Spleen (tissue), 11 donors: Measurements from ENCODE around the gene QPCTL. TPM values are rescaled to one million over a fixed set of nuclear protein-coding genes. Genes with fewer than 3 reads are reported as not detected.

Experiments used
- DNase-seq: peaks from one replicate; pipeline ENCODE4 v3.0.0-alpha.2; 2020
- H3K27ac ChIP-seq, 8 donors: fragments of 200-600 bp; sonication (generic) in 7 of 8; 1 replicate in 4 of 8; 2 replicates in 4 of 8; pipeline versions ENCODE4 v1.5.0 to v1.8.0; 2016 to 2021; ENCODE audit warnings: inconsistent platforms in 4 of 8, mild to moderate bottlenecking in 4 of 8, moderate library complexity in 1 of 8
- H3K27me3 ChIP-seq, 7 donors: fragments of 200-600 bp; sonication (generic) in 6 of 7; replicated peaks in 1 of 7; 1 replicate in 4 of 7; 2 replicates in 3 of 7; pipeline versions ENCODE4 v1.5.0 to v1.8.0; 2016 to 2021; ENCODE audit warnings: inconsistent platforms in 3 of 7, mild to moderate bottlenecking in 1 of 7
- H3K36me3 ChIP-seq, 6 donors: fragments of 200-600 bp; sonication (generic) in 5 of 6; 1 replicate in 4 of 6; 2 replicates in 2 of 6; pipeline versions ENCODE4 v1.5.0 to v1.8.0; 2016 to 2021; ENCODE audit warnings: inconsistent platforms in 2 of 6
- H3K4me1 ChIP-seq, 6 donors: fragments of 200-600 bp; sonication (generic) in 5 of 6; 1 replicate in 3 of 6; 2 replicates in 3 of 6; pipeline versions ENCODE4 v1.5.0 to v1.8.0; 2016 to 2021; ENCODE audit warnings: inconsistent platforms in 3 of 6
- H3K4me3 ChIP-seq, 8 donors: fragments of 200-600 bp; sonication (generic) in 7 of 8; 1 replicate in 4 of 8; 2 replicates in 4 of 8; pipeline versions ENCODE4 v1.5.0 to v1.8.0; 2016 to 2021; ENCODE audit warnings: inconsistent platforms in 4 of 8, mild to moderate bottlenecking in 4 of 8, moderate library complexity in 2 of 8
- H3K9me3 ChIP-seq, 8 donors: fragments of 200-600 bp; sonication (generic) in 7 of 8; 1 replicate in 4 of 8; 2 replicates in 4 of 8; pipeline versions ENCODE4 v1.5.0 to v1.8.0; 2016 to 2021; ENCODE audit warnings: inconsistent platforms in 4 of 8
- POLR2A ChIP-seq, 3 donors: fragments of 450-650 bp; IDR thresholded peaks; one replicate each; pipeline ENCODE4 v1.5.1; 2017; ENCODE audit warnings: antibody characterized with exemption in 3 of 3, mild to moderate bottlenecking in 1 of 3
- POLR2AphosphoS5 ChIP-seq, 3 donors: sonication (generic); formaldehyde crosslinking; IDR thresholded peaks; one replicate each; pipeline ENCODE4 v1.5.1; 2017; ENCODE audit warnings: antibody characterized with exemption in 3 of 3
- WGBS, 5 donors: extraction: QIAGEN DNeasy Blood & Tissue Kit in 3 of 5; methylation state at CpG; one replicate each; pipeline versions ENCODE4 v1.1.5 to v1.1.7; 2013 to 2018; 5-methylcytosine and 5-hydroxymethylcytosine counted together
- intact Hi-C: fragments of 100-400 bp; cut with DNase I; formaldehyde crosslinking; loops from one replicate; pipeline ENCODE4 v1.15.0; 2023; ENCODE audit warnings: low total_unique reads
- microRNA-seq, 3 donors: library from miRNA; unstranded; fragments of <30 nt; microRNA quantifications; one replicate each; pipeline versions ENCODE4 to v1.1.0, GENCODE V29; 2019 to 2020
- polyA plus RNA-seq, 3 donors: library from polyadenylated mRNA; stranded (reverse); fragments of 200-250 nt; gene quantifications; one replicate each; pipeline ENCODE4 v1.2.1, GENCODE V29; 2013
- small RNA-seq, 4 donors: library from RNA; depleted of rRNA; stranded (forward); fragments of <200 nt; gene quantifications; one replicate each; pipeline ENCODE3, GENCODE V24; 2016
- total RNA-seq, 7 donors: library from RNA; depleted of rRNA in 3 of 7; stranded (reverse); fragments of >200 nt in 3 of 7; fragmentation: NEBNext Ultra II Directional in 4 of 7; extraction: Animal tissue kit (Norgen Biotek cat#: 25700) in 4 of 7; gene quantifications; one replicate each; pipeline versions ENCODE4 v1.1.0 to v1.2.1, GENCODE V29; 2016 to 2021
- TF ChIP-seq, protein P1 (sequence below), 11 experiments: fragments of 200-600 bp in 7 of 11; fragments of 450-650 bp in 4 of 11; sonication (generic) in 4 of 11; IDR thresholded peaks in 8 of 11; conservative IDR thresholded peaks in 3 of 11; 1 replicate in 7 of 11; 2 replicates in 4 of 11; pipeline versions ENCODE4 v1.4.0 to v1.8.0; 2016 to 2021; ENCODE audit warnings: antibody characterized with exemption in 11 of 11, inconsistent platforms in 4 of 11, mild to moderate bottlenecking in 1 of 11
- donor health status: healthy with polysubstance abuse.
- donor health status: DM: no; HTN: no; CAD: no; lungs with moderate emphysema.
- donor health status: DM: no; HTN: no; CAD: no.
- donor health status: Bipolar disorder and iron deficiency.
- donor health status: healthy.
- donor health status: DM: no; HTN: no; CAD: no.
- donor health status: DM: yes; HTN: yes; CAD: no.

Gene QPCTL
- total and polyA plus RNA-seq, 10 donors = 5.0 to 10.7 (median 9.3) TPM

DNA sequence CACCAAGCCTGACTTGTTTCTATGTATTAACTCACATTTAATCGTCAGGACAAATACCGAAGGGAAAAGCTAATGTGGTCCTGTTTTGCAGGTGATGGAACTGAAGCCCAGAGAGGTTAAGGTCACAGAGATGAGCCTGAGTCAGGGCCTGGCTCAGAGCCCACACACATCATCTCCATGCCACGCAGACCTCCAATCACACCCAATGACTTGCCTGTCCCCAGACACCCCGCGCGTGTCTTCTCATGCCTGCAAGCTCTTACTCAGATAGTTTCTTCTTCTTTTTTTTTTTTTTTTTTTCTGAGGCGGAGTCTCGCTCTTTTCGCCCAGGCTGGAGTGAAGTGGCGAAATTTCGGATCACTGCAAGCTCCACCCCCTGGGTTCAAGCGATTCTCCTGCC, 60.2 kb downstream of the QPCTL start:
- intact Hi-C loops = no loop called here

DNA sequence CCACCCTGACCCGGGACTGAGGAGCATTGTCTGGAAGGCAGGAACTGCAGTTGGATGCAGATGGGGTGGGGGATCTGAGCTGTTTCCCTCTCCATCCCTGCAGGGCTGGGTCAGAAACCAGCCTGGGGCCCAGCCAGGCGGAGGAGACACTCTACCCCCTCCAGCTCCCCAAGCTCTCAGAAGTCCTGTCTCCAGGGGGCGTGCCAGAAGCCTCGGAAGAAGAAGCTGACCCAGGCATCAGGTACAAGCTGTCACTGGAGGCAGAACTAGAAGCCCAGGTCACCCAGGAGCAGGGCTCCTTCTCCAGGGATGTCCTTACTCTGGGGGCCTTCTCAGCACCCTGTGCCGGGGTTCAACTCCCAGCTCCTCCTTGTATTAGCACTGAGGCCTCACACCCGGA, 61.1 kb downstream of the QPCTL start:
- H3K4me1 ChIP-seq = no peaks in the 10 kb centered on the region
- H3K27ac ChIP-seq = no peak overlapping the region
- peaks cover 0 to 5% (median 0%) of the 10 kb centered on the region in 7 donors for H3K27me3 ChIP-seq
- H3K4me3 ChIP-seq = no peak overlapping the region
- DNase-seq = no peak
- WGBS, 5 donors = 65 to 89% (median 72%) methylated on average over 4 to 6 of the region's 6 CpGs
- no peaks in the 10 kb centered on the region for H3K9me3 ChIP-seq
- H3K36me3 ChIP-seq = no peaks in the 10 kb centered on the region
- intact Hi-C loops = no loop called here
- TF ChIP-seq POLR2AphosphoS5 (IDR thresholded peaks at IDR 0.05) (no peak), POLR2A (IDR thresholded peaks at IDR 0.05) (no peak)
- TF ChIP-seq, protein P1, sequence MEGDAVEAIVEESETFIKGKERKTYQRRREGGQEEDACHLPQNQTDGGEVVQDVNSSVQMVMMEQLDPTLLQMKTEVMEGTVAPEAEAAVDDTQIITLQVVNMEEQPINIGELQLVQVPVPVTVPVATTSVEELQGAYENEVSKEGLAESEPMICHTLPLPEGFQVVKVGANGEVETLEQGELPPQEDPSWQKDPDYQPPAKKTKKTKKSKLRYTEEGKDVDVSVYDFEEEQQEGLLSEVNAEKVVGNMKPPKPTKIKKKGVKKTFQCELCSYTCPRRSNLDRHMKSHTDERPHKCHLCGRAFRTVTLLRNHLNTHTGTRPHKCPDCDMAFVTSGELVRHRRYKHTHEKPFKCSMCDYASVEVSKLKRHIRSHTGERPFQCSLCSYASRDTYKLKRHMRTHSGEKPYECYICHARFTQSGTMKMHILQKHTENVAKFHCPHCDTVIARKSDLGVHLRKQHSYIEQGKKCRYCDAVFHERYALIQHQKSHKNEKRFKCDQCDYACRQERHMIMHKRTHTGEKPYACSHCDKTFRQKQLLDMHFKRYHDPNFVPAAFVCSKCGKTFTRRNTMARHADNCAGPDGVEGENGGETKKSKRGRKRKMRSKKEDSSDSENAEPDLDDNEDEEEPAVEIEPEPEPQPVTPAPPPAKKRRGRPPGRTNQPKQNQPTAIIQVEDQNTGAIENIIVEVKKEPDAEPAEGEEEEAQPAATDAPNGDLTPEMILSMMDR (IDR thresholded peaks at IDR 0.05 in 8 of 11, conservative IDR thresholded peaks at IDR 0.05 in 3 of 11) = no peak

More for the DNA sequence above, 60.2 kb downstream of the QPCTL start:
- no peak for DNase-seq
- no peak overlapping the region for H3K4me3 ChIP-seq
- H3K4me1 ChIP-seq = no peaks in the 10 kb centered on the region
- no peaks in the 10 kb centered on the region for H3K9me3 ChIP-seq
- TF ChIP-seq POLR2A (IDR thresholded peaks at IDR 0.05) (no peak), POLR2AphosphoS5 (IDR thresholded peaks at IDR 0.05) (no peak)
- TF ChIP-seq, protein P1 (IDR thresholded peaks at IDR 0.05 in 8 of 11, conservative IDR thresholded peaks at IDR 0.05 in 3 of 11) = no peak
- H3K27ac ChIP-seq = no peak overlapping the region
- WGBS, 5 donors = 90 to 99% (median 93%) methylated on average over 11 to 12 of the region's 12 CpGs
- peaks cover 0 to 5% (median 0%) of the 10 kb centered on the region in 7 donors for H3K27me3 ChIP-seq
- H3K36me3 ChIP-seq = no peaks in the 10 kb centered on the region

Small RNA genes within 50 kb of the gene (microRNA-seq; reads per million reads assigned to microRNA genes)
- 0 reads per million in 3 donors for gene MIR642A
- 0 reads per million in 3 donors for gene MIR642B

Small RNA genes within 50 kb of the gene (small RNA-seq; reads per million reads assigned to genes)
- gene MIR642A = 0.21 to 0.49 (median 0.40) reads per million in 4 donors
- 0.08 to 0.27 (median 0.16) reads per million in 4 donors for gene RN7SL836P

Other genes with a start within 250 kb of the QPCTL start
- gene FOSB, start 224.7 kb upstream of the QPCTL start, total RNA-seq = 10 to 100 TPM in 2 of 7 donors, 1 to 10 TPM in 4, under 1 TPM in 1; 0.92 to 41.7 (median 1.6) TPM
- gene FOSB, start 224.7 kb upstream of the QPCTL start, polyA plus RNA-seq = 1 to 10 TPM in 2 of 3 donors, under 1 TPM in 1; 0.42 to 2.2 (median 1.3) TPM
- 10 to 100 TPM in 6 of 7 donors, 1 to 10 TPM in 1; 9.2 to 22.6 (median 15.1) TPM for gene RTN2, start 195.6 kb upstream of the QPCTL start, total RNA-seq
- 1 to 10 TPM; 4.9 to 7.9 (median 7.6) TPM for gene RTN2, start 195.6 kb upstream of the QPCTL start, polyA plus RNA-seq
- 10 to 100 TPM in 2 of 7 donors, 1 to 10 TPM in 5; 6.3 to 21.4 (median 9.6) TPM for gene PPM1N, start 194.2 kb upstream of the QPCTL start, total RNA-seq
- 10 to 100 TPM in 2 of 3 donors, 1 to 10 TPM in 1; 9.5 to 13.4 (median 10.7) TPM for gene PPM1N, start 194.2 kb upstream of the QPCTL start, polyA plus RNA-seq
- 100 to 1,000 TPM; 146 to 386 (median 221) TPM for gene VASP, start 185.2 kb upstream of the QPCTL start, total RNA-seq
- gene VASP, start 185.2 kb upstream of the QPCTL start, polyA plus RNA-seq = 100 to 1,000 TPM; 154 to 210 (median 161) TPM
- 10 to 100 TPM; 13.6 to 18.4 (median 16.7) TPM for gene OPA3, start 107.9 kb upstream of the QPCTL start, total RNA-seq
- gene OPA3, start 107.9 kb upstream of the QPCTL start, polyA plus RNA-seq = 1 to 10 TPM; 2.8 to 7.7 (median 3.0) TPM
- 1 to 10 TPM; 2.6 to 5.6 (median 4.2) TPM for gene GPR4, start 90.5 kb upstream of the QPCTL start, total RNA-seq
- 1 to 10 TPM in 2 of 3 donors, under 1 TPM in 1; 0.33 to 2.1 (median 1.2) TPM for gene GPR4, start 90.5 kb upstream of the QPCTL start, polyA plus RNA-seq
- 10 to 100 TPM; 30.8 to 60.6 (median 50.6) TPM for gene EML2, start 53.3 kb upstream of the QPCTL start, total RNA-seq
- 10 to 100 TPM; 27.1 to 39.9 (median 34.8) TPM for gene EML2, start 53.3 kb upstream of the QPCTL start, polyA plus RNA-seq
- gene GIPR, start 24.4 kb upstream of the QPCTL start, total RNA-seq = 1 to 10 TPM; 1.7 to 7.5 (median 3.7) TPM
- gene GIPR, start 24.4 kb upstream of the QPCTL start, polyA plus RNA-seq = 1 to 10 TPM in 1 of 3 donors, under 1 TPM in 2; 0.49 to 1.7 (median 0.83) TPM
- gene SNRPD2, start 713 bp upstream of the QPCTL start, total RNA-seq = 100 to 1,000 TPM; 117 to 280 (median 200) TPM
- gene SNRPD2, start 713 bp upstream of the QPCTL start, polyA plus RNA-seq = 100 to 1,000 TPM; 368 to 587 (median 432) TPM
- gene FBXO46, start 38.2 kb downstream of the QPCTL start, total RNA-seq = 10 to 100 TPM; 12.8 to 28.1 (median 23.6) TPM
- gene FBXO46, start 38.2 kb downstream of the QPCTL start, polyA plus RNA-seq = 10 to 100 TPM in 2 of 3 donors, 1 to 10 TPM in 1; 8.8 to 14.4 (median 10.4) TPM
- gene MEIOSIN, start 40.8 kb downstream of the QPCTL start, total RNA-seq = not detected
- gene MEIOSIN, start 40.8 kb downstream of the QPCTL start, polyA plus RNA-seq = under 1 TPM in 1 of 3 donors, not detected in 2; 0.02 TPM
- 10 to 100 TPM in 2 of 7 donors, 1 to 10 TPM in 5; 6.5 to 13.2 (median 8.5) TPM for gene SIX5, start 76.6 kb downstream of the QPCTL start, total RNA-seq
- gene SIX5, start 76.6 kb downstream of the QPCTL start, polyA plus RNA-seq = 1 to 10 TPM; 4.4 to 8.9 (median 5.2) TPM
- gene DMPK, start 89.8 kb downstream of the QPCTL start, total RNA-seq = 10 to 100 TPM; 22.2 to 54.6 (median 32.7) TPM
- 100 to 1,000 TPM in 1 of 3 donors, 10 to 100 TPM in 2; 17.9 to 147 (median 38.1) TPM for gene DMPK, start 89.8 kb downstream of the QPCTL start, polyA plus RNA-seq
- 10 to 100 TPM; 35.1 to 57.0 (median 48.4) TPM for gene DMWD, start 100.2 kb downstream of the QPCTL start, total RNA-seq
- gene DMWD, start 100.2 kb downstream of the QPCTL start, polyA plus RNA-seq = 10 to 100 TPM in 1 of 3 donors, 1 to 10 TPM in 2; 6.4 to 36.1 (median 6.7) TPM
- gene RSPH6A, start 122.6 kb downstream of the QPCTL start, total RNA-seq = under 1 TPM in 3 of 7 donors, not detected in 4; 0.19 to 0.41 (median 0.33) TPM
- gene RSPH6A, start 122.6 kb downstream of the QPCTL start, polyA plus RNA-seq = under 1 TPM in 1 of 3 donors, not detected in 2; 0.13 TPM
- 100 to 1,000 TPM in 1 of 7 donors, 10 to 100 TPM in 6; 56.3 to 106 (median 75.1) TPM for gene SYMPK, start 170.5 kb downstream of the QPCTL start, total RNA-seq
- 100 to 1,000 TPM in 2 of 3 donors, 10 to 100 TPM in 1; 60.3 to 148 (median 147) TPM for gene SYMPK, start 170.5 kb downstream of the QPCTL start, polyA plus RNA-seq
- gene FOXA3, start 171.7 kb downstream of the QPCTL start, total RNA-seq = under 1 TPM in 1 of 7 donors, not detected in 6; 0.24 TPM
- under 1 TPM in 2 of 3 donors, not detected in 1; 0.09 to 0.16 TPM for gene FOXA3, start 171.7 kb downstream of the QPCTL start, polyA plus RNA-seq
- gene IRF2BP1, start 193.5 kb downstream of the QPCTL start, total RNA-seq = 10 to 100 TPM; 18.5 to 29.4 (median 23.3) TPM
- 10 to 100 TPM in 2 of 3 donors, 1 to 10 TPM in 1; 10.0 to 19.9 (median 10.6) TPM for gene IRF2BP1, start 193.5 kb downstream of the QPCTL start, polyA plus RNA-seq
- gene MYPOP, start 209.9 kb downstream of the QPCTL start, total RNA-seq = 10 to 100 TPM in 4 of 7 donors, 1 to 10 TPM in 3; 5.8 to 13.2 (median 11.0) TPM
- gene MYPOP, start 209.9 kb downstream of the QPCTL start, polyA plus RNA-seq = 1 to 10 TPM; 5.1 to 9.6 (median 9.3) TPM
- not detected for gene NANOS2, start 222.1 kb downstream of the QPCTL start, total RNA-seq
- gene NANOS2, start 222.1 kb downstream of the QPCTL start, polyA plus RNA-seq = not detected